ENCODE measurements around the gene TRPM4.
"Not testable (repeated sequence)": the region's sequence is repeated elsewhere in the genome, so short reads cannot be mapped to it uniquely, and the experiment has no call there.

Gene TRPM4

DNA sequence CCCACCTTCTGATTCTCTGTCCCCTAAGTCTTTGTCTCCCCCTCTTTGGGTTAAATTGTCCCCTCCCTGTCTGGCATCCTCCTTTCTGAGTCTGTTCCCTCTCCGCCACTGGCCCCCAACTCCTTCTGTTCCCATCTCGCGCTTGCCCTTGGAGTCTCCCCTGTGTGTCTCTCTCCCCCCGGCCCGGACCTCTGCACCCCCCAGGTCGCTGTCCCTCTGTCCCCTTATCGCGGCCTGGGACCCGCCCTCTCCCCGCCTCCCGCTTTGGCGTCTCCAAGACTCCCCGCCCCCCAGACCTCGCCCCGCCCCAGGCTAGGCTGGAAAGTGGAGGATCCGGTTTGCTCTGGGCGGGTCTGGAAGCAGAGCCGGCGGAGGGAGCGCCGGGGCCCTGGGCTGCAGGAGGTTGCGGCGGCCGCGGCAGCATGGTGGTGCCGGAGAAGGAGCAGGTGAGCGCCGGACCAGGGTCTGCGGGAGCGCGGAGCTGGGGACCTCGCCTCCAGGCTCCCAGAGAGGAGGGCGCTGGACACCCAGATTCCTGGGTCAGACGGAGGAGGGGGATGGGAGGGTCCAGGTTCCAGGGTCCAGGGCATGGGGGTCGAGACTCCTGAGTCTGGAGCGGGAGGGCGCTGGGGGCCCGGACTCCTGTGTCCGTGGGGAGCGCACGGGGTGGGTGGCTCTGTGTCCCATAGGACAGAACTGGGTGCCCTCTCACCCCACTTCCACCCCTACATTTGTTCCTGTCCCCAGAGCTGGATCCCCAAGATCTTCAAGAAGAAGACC is at the start of gene TRPM4:
Gene TRPM4 (plus strand): TSS at position 348 of the 780 bp plus-strand sequence. CDS start 75 bp downstream, at position 423.
- peak in 56 of 58 donors; percentile 10 to 82 (median 54) for DNase-seq

- DNase-seq = no peak
Observed at GRCh38 chr19:49109051-49109450, 48.5 kb upstream of the TRPM4 start.

DNA sequence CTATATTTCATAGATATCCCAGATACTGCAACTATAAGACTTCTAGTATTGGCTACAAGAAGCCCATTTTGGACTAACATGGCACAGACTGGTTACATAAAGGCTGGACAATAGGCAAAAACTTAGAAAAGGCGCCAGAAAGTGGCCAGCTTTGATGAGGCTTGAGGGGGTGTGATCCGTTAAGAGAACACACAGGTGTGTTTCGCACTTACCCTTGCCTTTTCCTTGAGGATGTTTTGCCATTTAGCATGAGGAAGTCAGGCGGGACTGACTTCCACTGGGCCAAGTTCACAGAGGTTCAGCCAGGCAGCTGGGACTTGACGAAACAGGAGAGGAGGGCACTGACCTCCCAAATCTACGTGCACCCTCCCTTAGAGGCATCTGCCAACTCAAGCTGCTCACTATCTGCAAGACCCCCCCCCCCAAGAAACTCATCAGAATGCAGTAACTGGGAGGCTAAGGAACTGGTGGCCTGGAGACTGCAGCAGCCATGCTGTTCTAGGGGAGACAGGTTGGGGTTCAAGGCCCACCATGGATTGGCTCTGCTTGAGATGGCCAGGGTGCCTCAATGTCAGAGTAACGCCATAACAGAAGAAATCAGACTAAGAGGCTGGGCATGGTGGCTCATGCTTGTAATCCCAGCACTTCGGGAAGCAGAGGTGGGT is 47.9 kb upstream of the TRPM4 start:
- DNase-seq = no peak

- no peak for DNase-seq
Observed at GRCh38 chr19:49110567-49110966, 47.0 kb upstream of the TRPM4 start.

DNA sequence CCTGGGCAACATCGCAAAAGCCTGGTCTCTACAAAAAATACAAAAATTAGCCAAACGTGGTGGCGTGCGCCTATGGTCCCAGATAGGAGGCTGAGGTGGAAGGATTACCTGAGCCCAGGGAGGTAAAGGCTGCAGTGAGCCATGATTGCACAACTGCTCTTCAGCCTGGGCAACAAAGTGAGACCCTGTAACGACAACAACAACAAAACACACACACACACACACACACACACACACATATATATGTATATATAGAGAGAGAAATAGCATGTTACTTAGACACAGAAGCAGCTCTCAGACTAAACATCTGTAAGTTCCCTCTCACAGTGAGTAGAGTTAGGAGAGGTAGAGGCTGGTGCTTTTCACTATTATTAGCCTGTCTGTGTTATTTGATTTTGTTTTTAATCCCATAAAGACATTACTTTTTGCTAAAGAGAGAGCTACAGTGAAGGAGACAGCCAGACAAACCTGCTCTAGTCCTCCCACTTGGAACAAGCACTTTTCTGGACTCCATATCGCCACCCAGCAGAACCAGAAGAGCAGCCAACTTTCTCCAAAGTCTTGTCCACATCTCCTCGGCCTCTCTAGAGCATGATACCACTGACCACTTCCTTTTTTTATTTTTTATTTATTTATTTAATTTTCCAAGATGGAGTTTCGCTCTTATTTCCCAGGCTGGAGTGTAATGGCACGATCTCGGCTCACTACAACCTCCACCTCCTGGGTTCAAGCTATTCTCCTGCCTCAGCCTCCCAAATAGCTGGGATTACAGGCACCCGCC is 46.2 kb upstream of the TRPM4 start:
- no peak for DNase-seq

DNA sequence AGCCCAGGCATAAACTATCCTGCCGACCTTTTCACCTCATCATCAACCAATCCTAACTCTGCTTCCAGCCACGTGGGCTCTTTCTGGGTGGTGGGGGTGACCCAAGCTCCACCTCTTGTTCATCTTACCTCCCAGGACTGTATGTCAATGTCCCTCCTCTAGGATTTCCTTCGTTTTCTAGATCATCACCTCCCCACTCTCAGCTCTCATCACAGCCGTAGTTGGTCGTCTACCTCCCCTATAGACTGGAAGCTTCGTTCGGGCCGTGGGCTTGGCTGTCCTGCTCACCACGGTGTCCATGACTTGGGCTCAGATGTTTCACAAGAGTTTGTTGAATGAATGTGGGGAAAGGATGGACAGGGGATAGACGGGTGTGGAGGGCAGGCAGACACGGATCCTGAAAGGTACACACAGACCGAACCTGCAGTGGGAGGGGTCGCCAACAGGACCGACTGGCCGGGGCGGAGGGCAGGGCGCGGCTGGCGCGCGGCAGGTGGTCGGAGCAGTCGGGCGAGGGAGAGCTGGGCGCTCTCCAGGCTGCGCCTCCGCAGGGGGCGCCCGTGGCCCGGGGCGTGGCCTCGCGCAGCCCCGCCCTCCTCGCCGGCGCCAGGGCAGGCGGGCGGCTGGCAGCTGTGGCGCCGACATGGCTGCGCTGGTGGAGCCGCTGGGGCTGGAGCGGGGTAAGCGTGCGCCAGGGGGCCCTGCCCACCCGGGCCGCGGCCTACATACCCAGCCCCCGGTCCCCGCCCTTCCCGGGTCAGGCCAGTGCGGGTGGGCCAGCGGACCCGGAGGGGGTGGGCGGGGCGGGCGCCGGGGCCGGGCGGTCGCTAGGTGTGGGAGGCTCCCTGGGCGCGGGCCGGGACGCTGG is 43.6 kb upstream of the TRPM4 start, which contains the start of gene LIN7B:
Gene LIN7B (plus strand): TSS at position 609 of the 868 bp plus-strand sequence. CDS start 35 bp downstream, at position 644.
- DNase-seq = peak in 48 of 58 donors; percentile 26 to 73 (median 51)

DNA sequence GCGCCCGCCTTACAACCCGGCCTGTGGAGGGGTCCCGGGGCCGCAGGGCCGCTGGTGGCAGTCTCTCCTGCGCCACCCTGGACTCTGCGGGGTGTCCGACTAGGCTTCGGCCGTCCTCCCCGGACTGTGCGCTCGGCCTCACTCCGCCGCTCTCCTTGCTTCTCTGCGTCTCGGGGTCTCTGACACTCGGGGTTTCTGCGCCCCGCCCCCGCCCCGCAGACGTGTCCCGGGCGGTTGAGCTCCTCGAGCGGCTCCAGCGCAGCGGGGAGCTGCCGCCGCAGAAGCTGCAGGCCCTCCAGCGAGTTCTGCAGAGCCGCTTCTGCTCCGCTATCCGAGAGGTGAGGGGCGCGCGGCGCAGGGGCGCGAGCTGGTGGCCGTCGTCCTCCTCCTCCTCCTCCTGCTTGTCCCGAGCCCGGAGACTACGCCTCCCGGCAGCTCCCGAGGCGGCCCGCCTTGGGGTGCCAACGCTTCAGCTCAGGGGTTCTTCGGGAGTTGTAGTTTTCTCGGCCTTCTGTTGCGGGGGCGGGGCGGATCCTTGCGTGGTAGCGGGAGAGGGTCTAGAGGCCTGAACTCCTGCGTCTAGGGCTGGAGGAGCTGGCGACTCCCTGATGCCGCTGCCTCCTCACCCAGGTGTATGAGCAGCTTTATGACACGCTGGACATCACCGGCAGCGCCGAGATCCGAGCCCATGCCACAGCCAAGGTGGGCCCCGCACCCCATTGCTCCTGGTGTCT is 42.8 kb upstream of the TRPM4 start:
- peak; percentile 19 to 88 (median 68) for DNase-seq

GRCh38 chr19:49116544-49116943 is 41.0 kb upstream of the TRPM4 start:
- DNase-seq = no peak

DNA sequence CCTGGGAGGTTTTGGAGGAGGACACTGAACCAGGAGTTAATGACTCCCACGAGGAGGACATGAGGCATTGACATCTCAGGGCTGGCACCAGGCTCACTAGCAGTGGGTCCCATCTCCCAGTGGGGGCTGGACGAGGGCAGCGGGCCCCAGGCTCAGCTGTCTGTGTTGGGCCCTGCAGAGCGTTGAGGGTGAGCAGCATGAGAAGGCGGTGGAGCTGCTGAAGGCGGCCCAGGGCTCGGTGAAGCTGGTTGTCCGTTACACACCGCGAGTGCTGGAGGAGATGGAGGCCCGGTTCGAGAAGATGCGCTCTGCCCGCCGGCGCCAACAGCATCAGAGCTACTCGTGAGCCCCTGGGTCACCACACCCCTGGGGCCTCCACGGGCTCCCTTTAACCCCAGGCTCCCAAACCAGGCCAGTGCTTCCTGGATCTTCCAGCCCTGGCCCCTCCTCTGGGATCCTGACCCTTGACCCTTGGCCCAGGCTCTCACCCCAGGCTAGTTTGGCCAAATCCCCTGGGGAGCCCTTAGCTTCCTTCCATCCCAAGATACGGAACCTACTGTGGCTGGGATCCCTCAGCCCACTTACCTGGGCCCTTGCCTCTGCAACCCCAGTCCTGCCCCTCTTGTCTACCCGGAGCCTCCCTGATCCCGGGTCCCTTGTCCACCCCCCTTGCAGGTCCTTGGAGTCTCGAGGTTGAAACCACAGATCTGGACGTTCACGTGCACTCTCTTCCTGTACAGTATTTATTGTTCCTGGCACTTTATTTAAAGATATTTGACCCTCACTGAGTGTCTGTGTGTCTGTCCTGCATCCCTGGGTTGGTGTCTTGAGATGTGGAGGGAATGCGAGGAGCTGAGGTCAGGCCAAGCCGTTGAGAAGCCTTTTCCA is 39.7 kb upstream of the TRPM4 start:
- peak in 3 of 58 donors; percentile 6 to 24 (median 7) for DNase-seq

DNA sequence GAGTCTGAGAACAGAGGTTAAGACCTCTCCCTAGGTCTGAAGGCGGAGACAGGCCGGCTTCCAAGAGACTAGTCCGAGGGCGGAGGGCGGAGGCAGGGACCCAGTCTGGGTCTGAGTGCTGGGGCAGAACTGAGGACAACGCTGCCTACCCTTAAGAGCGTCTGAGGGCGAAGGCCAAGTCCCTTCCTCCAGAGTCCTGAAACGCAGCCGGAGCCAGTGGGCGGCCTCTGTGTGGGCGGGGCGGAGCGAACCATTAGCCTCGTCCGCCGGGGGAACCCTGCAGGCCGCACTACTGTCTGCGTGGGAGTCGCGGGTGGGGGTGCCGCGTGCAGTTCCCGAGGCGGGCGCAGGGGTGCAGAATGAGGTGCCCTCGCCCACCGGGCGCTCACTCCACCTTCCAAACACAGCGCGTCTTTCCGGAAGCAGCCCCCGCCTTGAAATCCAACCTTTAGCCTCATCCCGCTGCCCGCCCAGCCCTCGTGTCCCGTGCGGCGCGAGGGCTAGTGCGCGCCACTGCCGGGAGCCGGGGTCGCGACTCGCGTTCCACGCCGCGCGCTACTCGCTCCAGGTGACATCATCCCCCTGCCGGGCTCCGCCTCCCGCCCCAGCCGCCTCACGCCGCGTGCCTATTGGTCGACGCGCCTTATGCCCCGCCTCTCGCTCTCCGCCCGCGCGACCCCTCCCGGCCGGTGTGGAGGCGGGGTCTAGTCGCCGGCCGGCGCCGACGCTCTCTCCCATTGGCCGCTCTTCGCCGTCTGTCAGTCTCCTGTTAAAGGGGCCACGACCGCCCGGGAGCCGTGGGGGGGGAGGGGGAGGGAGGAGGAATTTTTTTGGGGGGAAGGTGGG is 38.8 kb upstream of the TRPM4 start, which contains the start of gene C19orf73:
Gene C19orf73 (minus strand): TSS at position 579 of the 846 bp plus-strand sequence. CDS start 121 bp downstream, at position 458.
- DNase-seq = peak; percentile 69 to 97 (median 94)

- DNase-seq = peak in 39 of 58 donors; percentile 3 to 54 (median 31)
Observed at GRCh38 chr19:49119411-49120324, 37.9 kb upstream of the TRPM4 start, which contains the start of gene PPFIA3. TSS of gene PPFIA3 (plus strand) at chr19:49119544. CDS start at chr19:49127874, 8,330 bp downstream.

DNA sequence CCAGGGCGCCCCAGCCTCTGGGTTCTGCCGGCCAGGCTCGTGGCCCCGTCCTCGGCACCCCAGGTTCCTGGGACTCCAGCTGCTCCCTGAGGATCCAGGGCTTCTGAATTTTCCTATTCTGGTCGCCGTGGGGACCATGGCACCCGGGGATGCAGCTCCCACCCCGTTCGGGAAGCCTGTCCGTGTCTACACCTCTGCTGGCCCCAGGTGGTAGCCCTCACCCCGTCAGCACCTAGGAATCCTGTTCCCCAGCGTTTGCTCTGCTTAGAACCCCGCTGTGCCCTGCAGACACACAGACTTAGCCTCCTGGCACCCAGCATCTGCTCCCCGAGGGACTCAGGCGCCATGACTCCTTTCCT is 37.3 kb upstream of the TRPM4 start:
- no peak for DNase-seq

DNA sequence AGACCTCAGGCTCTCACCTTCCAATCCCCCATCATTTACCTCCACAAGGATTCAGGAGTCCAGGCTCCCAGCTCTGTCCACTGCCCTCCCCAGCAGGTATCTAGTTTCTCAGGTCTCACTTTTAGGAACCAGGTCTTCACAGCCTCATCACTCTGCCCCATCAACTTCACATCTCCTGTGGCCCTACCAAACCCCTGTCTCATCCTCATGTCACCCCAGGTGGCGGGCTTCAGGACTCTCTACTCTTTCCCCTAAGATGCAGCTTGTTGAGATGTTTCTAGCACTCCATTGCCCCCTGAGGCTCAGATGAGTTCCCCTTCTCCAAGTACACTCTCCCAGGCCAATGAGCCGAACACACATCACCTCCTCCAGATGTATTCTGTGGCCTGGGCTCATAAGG is 36.7 kb upstream of the TRPM4 start:
- no peak for DNase-seq

GRCh38 chr19:49121841-49122240 is 35.8 kb upstream of the TRPM4 start:
- peak in 3 of 58 donors; percentile 4 to 39 (median 17) for DNase-seq

DNA sequence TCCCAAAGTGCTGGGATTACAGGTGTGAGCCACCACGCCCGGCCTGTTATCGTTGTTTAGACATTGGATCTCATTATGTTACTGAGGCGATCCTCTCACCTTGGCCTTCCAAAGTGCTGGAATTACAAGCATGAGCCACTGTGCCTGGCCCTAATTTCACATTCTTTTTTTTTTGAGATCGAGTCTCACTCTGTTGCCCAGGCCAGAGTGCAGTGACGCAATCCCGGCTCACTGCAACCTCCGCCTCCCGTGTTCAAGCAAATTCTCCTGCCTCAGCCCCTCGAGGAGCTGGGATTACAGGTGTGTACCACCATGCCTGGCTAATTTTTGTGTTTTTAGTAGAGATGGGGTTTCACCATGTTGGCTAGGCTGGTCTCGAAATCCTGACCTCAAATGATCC is 34.3 kb upstream of the TRPM4 start:
- not testable (repeated sequence) for DNase-seq

- DNase-seq = no peak
Observed at GRCh38 chr19:49125025-49125731, 32.4 kb upstream of the TRPM4 start.
